COLO668 (cell line): Measurements from ENCODE around the gene NOP9.
"Not testable (repeated sequence)": the region's sequence is repeated elsewhere in the genome, so short reads cannot be mapped to it uniquely, and the experiment has no call there.

Source experiments
- DNase-seq: peaks from one replicate; lab custom pipeline; 2025; ENCODE audit not compliant: unreplicated experiment; lab: John Stamatoyannopoulos, UW

Gene NOP9

DNA sequence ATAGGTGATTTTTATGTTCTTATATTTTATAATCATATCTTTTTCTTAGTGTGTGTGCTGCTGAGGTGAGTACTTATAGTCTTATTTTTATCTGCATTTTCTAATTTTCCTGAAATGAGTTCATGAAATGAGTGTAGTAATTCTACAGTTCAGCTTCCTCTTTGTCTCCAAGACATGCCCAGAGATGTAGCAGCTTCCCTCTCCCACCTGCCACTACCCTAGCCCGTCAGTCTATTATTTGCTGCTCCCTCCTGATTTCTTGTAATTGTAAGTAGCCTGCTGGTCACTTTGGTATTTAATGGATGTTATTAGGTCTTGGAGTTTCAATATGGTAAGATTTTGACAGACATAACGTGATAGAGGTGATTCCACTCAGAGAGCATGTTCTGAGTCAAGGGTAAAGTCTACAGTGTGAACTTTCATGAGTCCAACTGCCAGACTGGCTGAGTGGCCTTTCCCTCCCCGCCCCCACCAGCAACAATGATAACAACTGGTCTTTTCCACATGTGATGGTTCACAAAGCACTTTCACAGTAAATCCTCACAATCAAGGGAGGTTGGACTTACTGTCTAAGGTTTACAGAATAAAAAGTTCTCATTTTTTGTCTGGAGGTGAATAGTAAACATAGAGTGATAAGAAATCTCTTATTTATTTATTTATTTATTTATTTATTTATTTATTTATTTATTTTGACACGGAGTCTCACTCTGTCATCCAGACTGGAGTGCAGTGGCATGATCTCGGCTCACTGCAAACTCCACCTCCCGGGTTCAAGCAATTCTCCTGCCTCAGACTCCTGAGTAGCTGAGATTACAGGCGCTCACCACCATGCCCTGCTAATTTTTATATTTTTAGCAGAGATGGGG lies 44.4 kb downstream of the NOP9 start:
- no peak for DNase-seq

DNA sequence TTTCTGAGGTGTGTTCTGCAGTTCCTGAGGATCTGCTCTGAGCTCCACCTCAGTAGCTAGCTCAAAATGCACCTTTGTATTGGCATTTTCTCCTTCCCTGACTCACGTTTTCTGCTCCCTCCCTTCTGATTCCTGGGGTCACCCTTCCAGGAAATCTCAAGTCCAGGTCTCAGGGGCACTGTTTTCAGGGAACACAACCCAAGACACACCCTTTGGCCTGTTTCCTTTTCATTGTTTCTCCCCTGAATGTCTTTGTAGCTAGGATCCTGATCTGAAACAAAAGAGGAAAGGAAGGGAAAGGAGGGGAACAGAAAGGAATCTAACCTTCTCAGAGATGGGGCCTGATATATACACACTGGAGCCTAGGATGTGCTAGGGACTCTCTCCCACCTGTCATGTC lies 47.5 kb downstream of the NOP9 start:
- no peak for DNase-seq

DNA sequence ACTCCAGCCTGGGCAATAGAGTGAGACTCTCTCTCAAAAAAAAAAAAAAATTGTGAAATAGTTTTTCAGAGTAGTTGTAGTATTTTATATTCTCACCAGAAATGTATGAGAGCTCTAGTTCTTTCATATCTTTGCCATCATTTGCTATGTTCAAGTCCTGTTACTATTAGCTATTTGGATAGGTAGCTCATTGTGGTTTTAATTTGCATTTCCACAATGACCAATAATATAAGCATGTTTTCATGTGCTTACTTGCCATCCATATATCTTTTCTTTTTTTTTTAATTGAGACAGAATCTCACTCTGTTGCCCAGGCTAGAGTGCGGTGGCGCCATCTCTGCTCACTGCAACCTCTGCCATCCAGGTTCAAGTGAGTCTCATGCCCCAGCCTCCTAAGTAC lies 48.5 kb downstream of the NOP9 start:
- DNase-seq, result no peak

DNA sequence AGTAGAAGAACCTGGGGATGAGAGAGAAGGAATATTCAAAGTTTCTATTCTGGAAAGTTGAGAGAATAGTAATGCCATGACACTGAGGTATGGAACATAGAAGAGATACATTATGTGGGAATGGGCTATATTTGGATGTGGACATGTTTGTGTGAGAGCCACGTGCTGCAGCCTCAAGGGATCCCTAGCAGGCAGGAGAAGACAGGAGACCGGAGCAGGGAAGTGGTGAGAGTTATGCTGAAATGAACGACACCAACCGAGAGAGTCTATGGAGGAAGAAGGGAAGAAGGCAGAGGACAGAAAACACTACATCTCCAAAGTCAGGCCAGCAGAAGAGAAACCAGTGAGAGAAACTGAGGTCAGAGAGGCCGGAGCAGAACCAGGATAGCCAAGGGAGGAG lies 50.1 kb downstream of the NOP9 start:
- no peak for DNase-seq

DNA sequence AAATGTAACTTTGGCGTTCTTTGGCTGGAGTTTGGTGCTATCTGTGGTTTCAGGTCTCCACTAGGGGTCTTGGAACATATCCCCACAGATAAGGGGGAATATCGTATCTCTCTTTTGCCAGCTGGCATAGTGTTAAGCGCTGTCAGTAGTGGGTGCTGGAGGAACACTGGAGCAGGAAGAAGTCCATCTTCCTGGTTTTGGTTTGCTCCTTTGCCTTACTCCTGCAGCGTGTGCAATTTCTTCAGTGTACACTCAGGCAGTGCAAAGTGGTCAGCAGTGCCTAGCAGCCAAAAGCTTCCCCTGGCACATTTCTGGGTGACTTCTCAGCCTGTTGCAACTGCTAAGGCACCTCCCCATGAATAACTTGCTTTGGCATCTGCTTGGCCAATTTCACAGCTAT lies 51.9 kb downstream of the NOP9 start:
- no peak for DNase-seq

DNA sequence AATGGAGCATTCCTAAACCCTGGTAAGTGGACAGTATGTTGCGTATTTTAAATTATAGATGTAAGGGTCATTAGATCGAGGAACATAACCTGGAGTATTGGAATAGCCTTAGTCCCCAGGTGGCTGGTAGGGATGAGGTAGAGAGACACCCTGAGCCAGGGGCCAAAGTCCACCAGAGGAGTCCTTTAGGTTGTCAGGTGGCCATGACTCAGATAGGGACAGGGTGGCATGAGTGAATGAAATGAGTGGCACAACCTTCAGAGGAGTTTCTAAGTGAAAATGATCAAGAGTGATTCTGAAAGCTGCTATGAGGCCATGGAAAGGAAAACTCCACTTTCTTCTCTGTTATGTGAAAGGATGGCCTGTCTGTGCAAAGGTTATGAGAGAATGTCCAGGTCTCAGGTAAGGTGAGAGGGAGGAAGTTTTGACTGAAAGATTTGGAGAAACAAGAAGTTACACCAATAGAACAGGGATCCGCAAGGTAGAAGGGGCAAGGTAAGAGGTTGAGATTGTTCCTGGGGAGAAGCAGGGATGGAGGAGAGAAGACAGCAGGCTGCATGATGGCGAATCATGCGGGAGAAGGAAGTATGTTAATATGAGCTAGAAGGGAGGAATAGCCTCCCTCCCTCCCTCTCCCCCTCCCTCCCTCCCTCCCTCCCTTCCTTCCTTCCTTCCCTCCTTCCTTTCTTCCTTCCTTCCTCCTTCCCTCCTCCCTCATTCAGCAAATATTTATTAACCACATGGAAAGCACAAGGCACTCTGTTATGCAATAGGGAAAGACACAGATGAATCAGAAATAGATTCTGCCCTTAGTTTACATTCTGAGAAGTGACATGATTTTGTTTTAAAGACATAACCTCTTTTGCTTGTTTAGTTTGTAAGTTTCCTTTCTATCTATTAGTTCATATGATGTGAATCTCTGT lies 54.2 kb downstream of the NOP9 start:
- peak; percentile 46 for DNase-seq

DNA sequence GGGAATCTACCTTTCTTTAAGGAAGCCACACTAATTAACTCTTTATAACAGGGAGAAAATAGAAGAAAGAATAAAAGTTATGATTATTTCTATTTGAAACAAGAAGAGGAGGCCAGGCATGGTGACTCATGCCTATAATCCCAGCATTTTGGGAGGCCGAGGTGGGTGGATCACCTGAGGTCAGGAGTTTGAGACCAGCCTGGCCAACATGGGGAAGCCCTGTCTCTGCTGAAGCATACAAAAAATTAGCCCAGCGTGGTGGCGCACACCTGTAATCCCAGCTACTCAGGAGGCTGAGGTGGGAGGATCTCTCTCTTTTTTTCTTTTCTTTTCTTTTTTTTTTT lies 54.8 kb downstream of the NOP9 start:
- DNase-seq, result not testable (repeated sequence)

DNA sequence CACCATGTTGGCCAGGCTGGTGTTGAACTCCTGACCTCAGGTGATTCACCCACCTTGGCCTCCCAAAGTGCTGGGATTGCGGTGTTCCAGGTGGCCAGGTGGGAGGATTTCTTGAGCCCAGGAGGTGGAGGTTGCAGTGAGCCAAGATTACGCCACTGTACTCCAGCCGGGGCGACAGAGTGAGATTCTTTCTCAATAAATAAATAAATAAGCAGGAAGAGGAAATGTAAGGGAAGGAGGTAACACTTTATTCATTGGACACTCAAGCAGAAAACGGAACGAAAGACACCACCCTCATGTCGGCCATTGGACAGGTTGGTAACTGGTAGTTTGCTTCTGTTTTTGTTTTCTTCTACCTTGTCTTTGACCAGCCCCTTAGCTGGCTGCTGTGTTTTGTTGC lies 55.4 kb downstream of the NOP9 start:
- no peak for DNase-seq

DNA sequence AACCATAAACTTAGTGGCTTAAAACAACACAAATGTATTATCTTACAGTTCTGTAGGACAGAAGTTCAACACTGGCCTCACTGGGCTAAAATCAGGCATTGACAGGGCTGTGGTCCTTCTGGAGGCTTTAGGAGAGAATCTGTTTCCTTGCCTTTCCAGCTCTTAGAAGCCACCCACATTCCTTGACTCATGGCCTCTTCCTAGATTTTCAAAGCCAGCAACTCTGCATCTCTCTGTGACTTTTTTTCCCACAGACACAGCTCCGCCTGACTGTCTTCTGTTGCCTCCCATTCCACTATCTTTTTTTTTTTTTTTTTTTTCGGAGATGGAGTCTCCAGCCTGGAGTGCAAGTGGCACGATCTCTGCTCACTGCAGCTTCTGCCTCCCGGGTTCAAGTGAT lies 56.6 kb downstream of the NOP9 start:
- DNase-seq, result no peak
